DMS53 (cell line): Measurements from ENCODE around the gene FGD2.

ENCODE experiments used
- DNase-seq: peaks from one replicate; lab custom pipeline; 2025; lab: John Stamatoyannopoulos, UW

Gene FGD2

GRCh38 chr6:37005061-37005810 is at the start of gene FGD2:
FGD2 (plus strand) TSS chr6:37005655; CDS start chr6:37005818, 163 bp downstream.
- no peak for DNase-seq

GRCh38 chr6:36955671-36956445 is 49.6 kb upstream of the FGD2 start:
- DNase-seq = no peak

DNA sequence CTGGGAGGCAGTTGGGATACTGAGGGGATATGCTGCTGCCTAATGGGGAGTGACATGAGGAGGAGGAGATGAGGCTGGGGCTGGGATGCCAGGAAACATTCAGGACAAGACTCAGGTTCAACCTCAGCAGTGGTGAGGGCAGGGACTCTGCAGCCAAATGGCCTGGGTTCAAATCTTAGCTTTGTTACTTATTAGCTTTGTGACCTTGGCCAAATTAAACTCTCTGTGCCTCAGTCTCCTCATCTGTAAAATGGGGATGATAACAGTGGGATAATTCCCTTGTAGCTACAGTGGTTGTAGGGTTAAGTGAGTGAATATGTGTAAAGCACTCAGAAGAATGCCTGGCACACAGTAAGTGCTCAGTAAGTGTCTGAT is 49.0 kb upstream of the FGD2 start:
- no peak for DNase-seq

DNA sequence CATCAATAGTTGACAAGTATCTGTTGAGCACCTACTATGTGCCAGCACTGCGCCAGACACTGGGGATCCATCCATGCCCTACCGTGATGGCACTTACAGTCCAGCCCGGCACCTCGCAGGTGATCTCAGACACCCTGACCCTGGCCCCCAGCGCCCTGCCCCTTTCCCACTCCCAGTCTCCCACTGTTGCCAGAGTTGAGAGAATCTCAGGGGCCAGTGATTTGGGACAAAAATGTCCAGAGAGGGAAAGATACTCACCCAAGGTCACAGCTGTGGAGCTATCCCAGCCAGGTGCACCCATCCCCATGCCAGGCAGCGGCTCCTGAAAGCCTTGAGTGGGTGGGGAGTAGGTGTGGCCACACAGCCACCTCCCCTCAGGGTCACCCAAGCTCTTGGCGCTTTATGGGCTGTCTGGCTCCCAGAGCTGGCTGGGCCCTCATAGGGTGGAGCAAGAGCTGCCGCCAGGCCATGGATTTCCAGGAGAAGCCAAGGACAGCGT is 47.6 kb upstream of the FGD2 start:
- no peak for DNase-seq

DNA sequence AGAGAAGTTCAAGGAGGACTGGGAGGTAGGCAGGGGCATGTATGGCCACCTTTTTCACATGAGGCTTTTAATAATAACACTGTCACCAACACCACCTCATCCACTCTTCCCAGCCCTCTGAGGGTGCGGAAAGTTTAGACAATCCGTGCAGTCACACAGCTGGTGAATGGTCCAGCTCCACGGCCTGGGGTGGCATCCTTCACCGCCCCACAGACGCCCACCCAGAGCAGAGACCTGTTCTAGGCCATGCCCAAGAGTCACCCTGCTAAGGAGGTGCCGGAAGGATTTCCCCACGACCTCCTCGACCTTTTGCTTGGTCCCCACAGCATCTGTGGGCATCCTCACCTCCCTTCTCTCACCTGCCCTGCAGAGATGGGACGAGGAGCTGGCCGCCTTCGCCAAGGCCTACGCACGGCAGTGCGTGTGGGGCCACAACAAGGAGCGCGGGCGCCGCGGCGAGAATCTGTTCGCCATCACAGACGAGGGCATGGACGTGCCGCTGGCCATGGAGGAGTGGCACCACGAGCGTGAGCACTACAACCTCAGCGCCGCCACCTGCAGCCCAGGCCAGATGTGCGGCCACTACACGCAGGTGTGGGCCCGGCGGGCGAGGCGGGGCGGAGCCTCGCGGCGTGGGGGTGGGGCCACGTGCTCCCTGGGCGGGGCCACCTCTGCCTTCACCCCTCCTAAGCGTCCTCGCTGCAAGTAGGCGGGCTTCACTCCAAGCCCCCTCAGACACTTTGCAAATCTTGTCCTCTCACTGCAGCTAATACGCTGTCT is 46.5 kb upstream of the FGD2 start:
- DNase-seq = no peak

DNA sequence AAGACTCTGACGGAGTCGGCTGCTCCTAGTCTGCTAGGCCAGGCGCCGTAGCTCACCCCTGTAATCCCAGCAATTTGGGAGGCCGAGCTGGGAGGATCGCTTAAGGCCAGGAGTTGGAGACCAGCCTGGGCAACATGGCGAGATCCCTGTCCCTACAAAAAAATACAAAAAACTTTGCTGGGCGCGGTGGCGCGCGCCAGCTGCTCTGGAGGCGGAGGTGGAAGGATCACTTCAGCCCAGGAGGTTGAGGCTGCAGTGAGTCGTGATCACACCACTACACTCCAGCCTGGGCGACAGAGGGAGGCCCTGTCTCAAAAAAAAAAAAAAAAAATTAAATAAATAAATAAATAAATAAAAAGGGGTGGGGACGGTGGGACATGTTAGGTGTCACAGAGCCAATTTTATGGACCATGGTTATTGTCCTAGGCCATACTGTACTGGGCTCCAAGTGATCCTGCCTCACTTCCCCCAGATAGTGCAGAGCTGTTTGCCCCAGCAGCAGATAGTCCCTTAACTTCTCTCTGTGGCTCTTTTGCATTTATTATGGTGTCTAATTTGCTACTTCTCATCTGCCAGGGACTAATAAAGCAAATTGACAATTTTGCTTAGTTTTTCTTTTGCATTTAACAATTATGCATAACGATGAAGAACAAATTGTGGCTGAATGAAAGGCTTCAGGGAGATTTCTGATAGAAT is 45.8 kb upstream of the FGD2 start:
- no peak for DNase-seq

GRCh38 chr6:36961441-36962435 is 43.7 kb upstream of the FGD2 start:
- DNase-seq = no peak

GRCh38 chr6:36962874-36963273 is 42.6 kb upstream of the FGD2 start:
- DNase-seq = peak; percentile 46

DNA sequence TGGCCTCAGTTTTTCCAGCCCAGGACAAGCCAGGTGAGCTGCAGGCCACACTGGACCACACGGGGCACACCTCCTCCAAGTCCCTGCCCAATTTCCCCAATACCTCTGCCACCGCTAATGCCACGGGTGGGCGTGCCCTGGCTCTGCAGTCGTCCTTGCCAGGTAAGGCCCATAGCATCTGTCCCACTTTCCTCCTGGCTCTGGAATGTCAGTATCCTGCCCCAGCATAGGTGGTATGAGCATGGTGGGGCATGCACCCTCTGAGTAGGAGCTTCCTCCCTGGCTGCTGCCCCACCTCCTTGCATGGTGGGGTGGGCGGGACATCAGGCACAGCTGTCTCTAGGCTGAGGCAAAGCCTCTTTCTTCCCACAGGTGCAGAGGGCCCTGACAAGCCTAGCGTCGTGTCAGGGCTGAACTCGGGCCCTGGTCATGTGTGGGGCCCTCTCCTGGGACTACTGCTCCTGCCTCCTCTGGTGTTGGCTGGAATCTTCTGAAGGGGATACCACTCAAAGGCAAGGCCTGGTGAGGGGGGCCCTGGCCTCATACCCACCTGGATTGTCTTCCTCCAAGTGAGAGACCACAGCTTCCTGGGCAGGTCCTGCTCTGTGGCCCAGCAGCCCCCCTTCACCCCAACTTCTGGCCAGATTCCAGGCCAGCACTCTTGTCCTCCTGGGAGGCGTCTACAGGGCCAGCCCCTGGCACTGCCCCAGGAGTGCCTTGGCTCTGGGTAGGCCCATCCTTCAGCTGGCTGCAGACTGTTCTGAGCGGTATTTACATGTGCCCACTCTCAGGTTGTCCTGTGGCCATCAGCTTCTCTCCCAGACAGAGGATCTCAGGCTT is 41.8 kb upstream of the FGD2 start:
- DNase-seq = peak; percentile 20

DNA sequence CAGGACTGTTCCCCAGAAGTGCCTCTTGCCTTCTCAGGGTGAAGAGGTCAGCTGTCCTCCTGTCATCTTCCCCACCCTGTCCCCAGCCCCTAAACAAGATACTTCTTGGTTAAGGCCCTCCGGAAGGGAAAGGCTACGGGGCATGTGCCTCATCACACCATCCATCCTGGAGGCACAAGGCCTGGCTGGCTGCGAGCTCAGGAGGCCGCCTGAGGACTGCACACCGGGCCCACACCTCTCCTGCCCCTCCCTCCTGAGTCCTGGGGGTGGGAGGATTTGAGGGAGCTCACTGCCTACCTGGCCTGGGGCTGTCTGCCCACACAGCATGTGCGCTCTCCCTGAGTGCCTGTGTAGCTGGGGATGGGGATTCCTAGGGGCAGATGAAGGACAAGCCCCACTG is 41.1 kb upstream of the FGD2 start:
- DNase-seq = no peak

DNA sequence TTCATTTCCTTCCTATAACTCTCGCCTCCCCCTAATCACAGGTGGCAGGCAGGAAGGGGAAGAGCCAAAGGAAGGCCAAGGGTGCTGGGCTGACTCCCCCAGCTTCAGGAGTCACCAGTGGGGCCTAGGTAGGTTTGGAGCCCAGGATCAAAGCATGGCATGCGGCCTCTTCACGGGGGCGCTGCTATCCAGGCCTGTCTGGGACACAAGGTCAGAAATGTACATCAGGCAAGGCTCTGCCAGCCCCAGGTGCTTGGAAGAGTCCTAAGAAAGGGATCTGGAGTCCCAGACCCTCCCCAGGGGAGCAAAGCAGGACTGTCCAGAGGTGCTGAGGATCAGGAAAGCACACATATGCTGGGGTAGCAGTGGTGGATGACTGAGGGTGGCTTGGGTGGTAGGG is 40.5 kb upstream of the FGD2 start:
- DNase-seq = no peak

GRCh38 chr6:36967301-36967700 is 38.2 kb upstream of the FGD2 start:
- no peak for DNase-seq

DNA sequence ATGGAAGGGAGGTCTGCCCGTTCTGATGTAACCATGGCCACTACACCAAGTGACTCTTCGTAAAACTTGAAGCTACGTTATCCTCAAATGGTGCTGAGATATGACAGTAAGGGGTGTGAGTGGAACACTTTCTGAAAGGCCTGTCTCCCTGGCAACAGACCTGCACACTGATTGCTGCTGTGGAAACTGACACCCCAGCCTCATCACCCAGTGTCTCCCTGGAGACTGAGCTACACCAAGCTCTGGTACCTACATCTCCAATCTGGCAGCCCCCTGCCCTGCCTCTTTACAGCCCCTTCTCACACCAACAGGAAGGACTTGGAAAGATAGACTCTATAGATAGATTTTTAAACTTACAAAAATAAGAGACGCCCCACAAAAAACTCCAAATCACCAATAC is 37.7 kb upstream of the FGD2 start:
- DNase-seq = no peak

GRCh38 chr6:36968266-36968977 is 37.0 kb upstream of the FGD2 start:
- DNase-seq = no peak

DNA sequence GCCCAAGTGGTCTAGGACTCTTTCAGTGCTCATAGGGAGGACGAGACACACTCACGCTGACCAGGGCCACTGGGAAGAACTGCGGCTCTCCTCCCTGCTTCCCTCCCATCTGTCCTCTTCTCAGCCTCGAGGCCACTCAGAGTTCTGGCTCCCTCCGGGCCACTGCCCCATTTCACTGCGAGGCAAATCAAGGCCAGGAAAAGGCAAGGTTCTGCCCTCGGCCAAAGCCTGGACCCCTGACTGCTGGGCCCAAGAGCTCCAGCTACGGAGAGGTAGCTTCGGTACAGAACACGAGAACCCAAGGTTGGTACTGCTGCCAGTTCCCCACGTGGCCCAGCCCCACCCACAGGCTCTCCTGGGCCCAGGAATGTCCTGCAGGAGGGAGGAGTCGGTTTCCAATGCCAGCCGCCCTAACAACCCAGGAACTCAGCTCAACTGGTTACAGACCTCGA is 36.2 kb upstream of the FGD2 start:
- no peak for DNase-seq

DNA sequence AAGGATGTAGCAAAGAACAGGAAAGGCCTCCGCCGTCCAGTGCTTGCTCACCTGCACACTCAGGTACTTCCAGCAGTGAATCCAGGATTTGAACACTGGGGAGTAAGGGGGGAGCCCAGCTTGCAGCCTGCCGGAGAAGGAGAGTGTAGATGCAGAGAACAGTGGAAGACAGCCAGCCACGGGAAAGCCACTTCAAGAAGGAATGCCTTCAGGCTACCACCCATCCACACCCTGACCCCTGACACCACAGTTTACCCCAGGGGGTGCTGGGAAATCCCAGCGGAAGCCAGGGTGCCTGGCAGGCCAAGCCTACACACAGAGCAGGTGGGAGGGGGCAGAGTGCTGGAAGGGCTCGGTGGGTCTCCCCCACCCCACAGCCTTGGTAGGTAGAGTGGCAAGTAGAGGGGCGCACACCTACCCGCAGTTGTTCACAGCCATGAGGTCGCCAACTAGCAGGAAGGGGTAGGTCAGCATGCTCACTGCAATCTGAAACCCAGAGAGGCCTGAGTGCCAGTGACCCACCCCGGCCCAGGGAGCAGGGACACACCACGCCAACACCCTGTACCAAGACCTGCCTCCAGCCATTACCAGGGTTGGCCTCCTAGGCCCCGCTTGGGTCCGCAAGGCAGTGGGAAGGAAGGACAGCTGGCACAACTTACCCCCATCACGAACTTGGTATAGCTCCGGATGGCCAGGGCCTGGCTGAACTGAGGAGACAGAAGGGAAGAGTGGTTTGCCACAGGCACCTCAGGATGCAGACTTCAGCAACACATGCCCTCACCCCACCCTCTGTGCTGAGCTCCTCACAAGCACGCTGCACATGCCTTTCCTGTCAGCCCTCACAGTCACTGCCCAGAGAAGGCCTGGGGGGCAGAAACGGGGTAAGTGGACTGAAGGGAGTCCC is 35.2 kb upstream of the FGD2 start:
- no peak for DNase-seq

- no peak for DNase-seq
Observed at GRCh38 chr6:36970892-36971842, 34.3 kb upstream of the FGD2 start.
